Measurements from ENCODE around the gene UBL7.

The UBL7 gene

GRCh38 chr15:74403991-74404563, 56.9 kb downstream of the UBL7 start:
- Histone ChIP-seq H3K27me3 (no peaks in the 10 kb centered on the region), H3K4me2 (peak overlapping the region; percentile 95), H3K9me3 (no peaks in the 10 kb centered on the region), H3K4me1 (peaks cover 86% of the 10 kb centered on the region), H4K20me1 (peaks cover 26% of the 10 kb centered on the region), H3K4me3 (peak overlapping the region; percentile 47; the same call in 1 of the 2 replicates), H3K36me3 (no peaks in the 10 kb centered on the region), H3K27ac (peak overlapping the region; percentile 85), H3K9ac (peak overlapping the region; percentile 68)
- no peak for TF ChIP-seq Cebpa-rat (IDR thresholded peaks at IDR 0.05)

DNA sequence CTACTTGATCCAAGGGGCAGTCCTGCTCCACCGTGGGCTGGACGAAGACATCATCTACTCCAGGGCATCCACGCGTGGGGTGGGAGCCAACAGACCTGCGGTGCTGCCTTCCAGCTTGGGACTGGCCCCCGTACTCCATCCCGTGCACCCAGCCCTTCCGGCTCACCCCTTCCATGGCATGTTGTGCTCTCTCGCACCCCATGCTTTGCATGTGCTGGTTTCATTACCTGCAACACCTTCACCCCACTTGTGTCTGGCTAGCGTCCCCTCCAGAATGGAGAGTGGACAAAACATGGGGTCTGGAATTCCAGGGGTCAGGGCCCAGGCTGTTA, 57.4 kb downstream of the UBL7 start:
- H3K9me3 ChIP-seq, result no peaks in the 10 kb centered on the region
- H3K4me3 ChIP-seq, result peak overlapping the region; percentile 47
- peaks cover 26% of the 10 kb centered on the region for H4K20me1 ChIP-seq
- H3K9ac ChIP-seq, result peak overlapping the region; percentile 68
- peak overlapping the region; percentile 95 for H3K4me2 ChIP-seq
- H3K4me1 ChIP-seq, result peaks cover 92% of the 10 kb centered on the region
- no peak for TF ChIP-seq Cebpa-rat (IDR thresholded peaks at IDR 0.05)
- no peaks in the 10 kb centered on the region for H3K36me3 ChIP-seq
- H3K27ac ChIP-seq, result peak overlapping the region; percentile 85
- no peaks in the 10 kb centered on the region for H3K27me3 ChIP-seq

- H3K4me3 ChIP-seq, result peak overlapping the region; percentile 47
- peaks cover 26% of the 10 kb centered on the region for H4K20me1 ChIP-seq
- H3K4me1 ChIP-seq, result peaks cover 96% of the 10 kb centered on the region
- H3K9me3 ChIP-seq, result no peaks in the 10 kb centered on the region
- H3K4me2 ChIP-seq, result peak overlapping the region; percentile 95
- peak overlapping the region; percentile 68 for H3K9ac ChIP-seq
- TF ChIP-seq Cebpa-rat (IDR thresholded peaks at IDR 0.05), result no peak
- H3K27me3 ChIP-seq, result no peaks in the 10 kb centered on the region
- H3K27ac ChIP-seq, result peak overlapping the region; percentile 85
- no peaks in the 10 kb centered on the region for H3K36me3 ChIP-seq
These were observed 57.9 kb downstream of the UBL7 start for GRCh38 chr15:74402873-74403587.

- peaks cover 26% of the 10 kb centered on the region for H4K20me1 ChIP-seq
- no peak for TF ChIP-seq Cebpa-rat (IDR thresholded peaks at IDR 0.05)
- H3K4me2 ChIP-seq, result peak overlapping the region; percentile 95
- no peaks in the 10 kb centered on the region for H3K36me3 ChIP-seq
- peak overlapping the region; percentile 49; the same call in 1 of the 2 replicates for H3K9ac ChIP-seq
- no peaks in the 10 kb centered on the region for H3K9me3 ChIP-seq
- H3K27ac ChIP-seq, result peak overlapping the region; percentile 74
- H3K4me3 ChIP-seq, result peak overlapping the region; percentile 47; the same call in 1 of the 2 replicates
- H3K4me1 ChIP-seq, result peaks cover 96% of the 10 kb centered on the region
- H3K27me3 ChIP-seq, result no peaks in the 10 kb centered on the region
These were observed 58.6 kb downstream of the UBL7 start for GRCh38 chr15:74402337-74402841.

GRCh38 chr15:74400915-74401757, 59.8 kb downstream of the UBL7 start:
- no peaks in the 10 kb centered on the region for H3K9me3 ChIP-seq
- H3K27ac ChIP-seq, result peak overlapping the region; percentile 74
- H3K4me1 ChIP-seq, result peaks cover 97% of the 10 kb centered on the region
- H3K27me3 ChIP-seq, result no peaks in the 10 kb centered on the region
- TF ChIP-seq Cebpa-rat (IDR thresholded peaks at IDR 0.05), result no peak
- peaks cover 26% of the 10 kb centered on the region for H4K20me1 ChIP-seq
- no peak overlapping the region for H3K4me3 ChIP-seq
- H3K9ac ChIP-seq, result peak overlapping the region; percentile 31; the same call in 1 of the 2 replicates
- peak overlapping the region; percentile 95 for H3K4me2 ChIP-seq
- no peaks in the 10 kb centered on the region for H3K36me3 ChIP-seq

DNA sequence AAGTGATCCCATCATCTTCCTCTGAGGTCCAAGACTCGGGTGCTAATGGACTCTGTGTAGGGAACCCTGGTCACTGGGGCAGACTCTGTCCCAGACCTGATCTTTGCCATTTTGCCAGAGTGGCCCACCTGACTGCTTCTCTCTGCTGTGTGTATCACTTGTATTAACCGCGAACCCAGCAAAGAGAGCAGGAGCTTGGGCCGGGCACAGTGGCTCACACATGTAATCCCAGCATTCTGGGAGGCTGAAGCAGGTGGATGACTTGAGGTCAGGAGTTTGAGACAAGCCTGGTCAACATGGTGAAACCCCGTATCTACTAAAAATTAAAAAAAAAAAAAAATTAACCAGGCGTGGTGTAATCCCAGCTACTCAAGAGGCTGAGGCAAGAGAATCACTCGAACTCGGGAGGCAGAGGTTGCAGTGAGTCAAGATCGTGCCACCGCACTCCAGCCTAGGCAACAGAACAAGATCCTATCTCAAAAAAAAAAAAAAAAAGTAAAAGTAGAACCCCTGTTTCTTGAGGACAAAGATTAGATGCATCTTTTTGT, 60.6 kb downstream of the UBL7 start:
- H3K9ac ChIP-seq, result peak overlapping the region; percentile 30; the same call in 1 of the 2 replicates
- peaks cover 26% of the 10 kb centered on the region for H4K20me1 ChIP-seq
- peak overlapping the region; percentile 64; the same call in 1 of the 2 replicates for H3K27ac ChIP-seq
- 0 out of 2 replicates have a peak overlapping the region, but pooled peaks have one; percentile 23 for H3K4me3 ChIP-seq
- no peaks in the 10 kb centered on the region for H3K36me3 ChIP-seq
- H3K4me2 ChIP-seq, result peak overlapping the region; percentile 95
- H3K4me1 ChIP-seq, result peaks cover 100% of the 10 kb centered on the region
- TF ChIP-seq Cebpa-rat (IDR thresholded peaks at IDR 0.05), result no peak
- no peaks in the 10 kb centered on the region for H3K27me3 ChIP-seq
- no peaks in the 10 kb centered on the region for H3K9me3 ChIP-seq

- peaks cover 26% of the 10 kb centered on the region for H4K20me1 ChIP-seq
- H3K9ac ChIP-seq, result peak overlapping the region; percentile 30; the same call in 1 of the 2 replicates
- H3K36me3 ChIP-seq, result no peaks in the 10 kb centered on the region
- no peaks in the 10 kb centered on the region for H3K9me3 ChIP-seq
- H3K4me2 ChIP-seq, result peak overlapping the region; percentile 95
- peaks cover 100% of the 10 kb centered on the region for H3K4me1 ChIP-seq
- no peaks in the 10 kb centered on the region for H3K27me3 ChIP-seq
- 0 out of 2 replicates have a peak overlapping the region, but pooled peaks have one; percentile 23 for H3K4me3 ChIP-seq
- TF ChIP-seq Cebpa-rat (IDR thresholded peaks at IDR 0.05), result no peak
- H3K27ac ChIP-seq, result peak overlapping the region; percentile 64
These were observed 61.2 kb downstream of the UBL7 start for GRCh38 chr15:74399511-74400312.

DNA sequence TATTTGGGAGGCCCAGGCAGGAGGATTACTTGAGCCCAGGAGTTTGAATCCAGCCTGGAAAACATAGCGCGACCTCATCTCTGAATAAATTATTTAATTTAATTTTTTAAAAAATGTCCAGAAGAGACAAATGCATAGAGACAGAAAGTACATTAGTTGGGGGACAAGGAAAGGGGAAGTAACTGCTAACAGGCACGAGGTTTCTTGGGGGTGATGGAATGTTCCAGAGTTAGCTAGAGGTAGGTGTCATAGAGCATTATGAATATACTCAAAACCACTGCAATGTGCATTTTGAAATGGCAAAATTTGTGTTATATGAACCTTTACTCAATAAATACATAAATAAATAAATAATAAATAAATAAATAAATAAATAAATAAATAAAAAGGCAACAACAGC, 61.9 kb downstream of the UBL7 start:
- peak overlapping the region; percentile 30; the same call in 1 of the 2 replicates for H3K9ac ChIP-seq
- peak overlapping the region; percentile 95 for H3K4me2 ChIP-seq
- 0 out of 2 replicates have a peak overlapping the region, but pooled peaks have one; percentile 23 for H3K4me3 ChIP-seq
- peak overlapping the region; percentile 64 for H3K27ac ChIP-seq
- H3K9me3 ChIP-seq, result no peaks in the 10 kb centered on the region
- H3K4me1 ChIP-seq, result peaks cover 100% of the 10 kb centered on the region
- H3K36me3 ChIP-seq, result no peaks in the 10 kb centered on the region
- H4K20me1 ChIP-seq, result peaks cover 26% of the 10 kb centered on the region
- TF ChIP-seq Cebpa-rat (IDR thresholded peaks at IDR 0.05), result no peak
- H3K27me3 ChIP-seq, result no peaks in the 10 kb centered on the region
